ENCODE results near the gene TRMT44. TPM values are rescaled to one million over a fixed set of nuclear protein-coding genes. Genes with fewer than 3 reads are reported as not detected.

TRMT44 gene
- total and polyA plus RNA-seq, 2 of the 13 experiments (the other 11 are each of a cell fraction or from before 2014, with no cell fraction given): 5.8 to 8.6 TPM

DNA sequence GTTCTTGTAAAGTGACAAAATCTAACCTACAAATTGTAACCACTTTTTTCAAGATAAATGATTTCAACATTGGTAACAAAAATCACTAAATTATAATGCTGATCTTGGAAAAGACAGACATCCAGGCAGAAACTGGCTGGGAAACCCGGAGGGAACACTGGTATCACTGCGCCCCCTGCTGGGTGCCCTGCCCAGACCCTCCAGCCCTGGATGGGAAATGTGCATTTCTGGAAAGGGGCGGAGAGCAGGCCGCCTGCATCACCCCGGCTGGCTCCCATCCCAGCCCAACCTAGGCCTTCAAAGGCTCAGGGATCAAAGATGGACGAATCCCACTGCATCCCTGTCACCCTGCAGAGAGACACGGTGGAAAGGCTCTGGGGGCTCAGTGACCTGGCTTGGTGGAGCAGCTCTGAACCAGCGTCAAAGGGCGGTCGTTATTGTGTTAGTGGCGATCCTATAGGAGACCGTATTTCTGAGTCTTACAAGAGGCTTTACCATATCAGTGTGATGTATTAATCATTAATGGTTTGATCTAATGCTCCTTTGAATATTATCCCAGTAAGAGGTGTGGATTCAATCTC, 37.3 kb upstream of the TRMT44 start (continued):
- TF ChIP-seq, protein P1, sequence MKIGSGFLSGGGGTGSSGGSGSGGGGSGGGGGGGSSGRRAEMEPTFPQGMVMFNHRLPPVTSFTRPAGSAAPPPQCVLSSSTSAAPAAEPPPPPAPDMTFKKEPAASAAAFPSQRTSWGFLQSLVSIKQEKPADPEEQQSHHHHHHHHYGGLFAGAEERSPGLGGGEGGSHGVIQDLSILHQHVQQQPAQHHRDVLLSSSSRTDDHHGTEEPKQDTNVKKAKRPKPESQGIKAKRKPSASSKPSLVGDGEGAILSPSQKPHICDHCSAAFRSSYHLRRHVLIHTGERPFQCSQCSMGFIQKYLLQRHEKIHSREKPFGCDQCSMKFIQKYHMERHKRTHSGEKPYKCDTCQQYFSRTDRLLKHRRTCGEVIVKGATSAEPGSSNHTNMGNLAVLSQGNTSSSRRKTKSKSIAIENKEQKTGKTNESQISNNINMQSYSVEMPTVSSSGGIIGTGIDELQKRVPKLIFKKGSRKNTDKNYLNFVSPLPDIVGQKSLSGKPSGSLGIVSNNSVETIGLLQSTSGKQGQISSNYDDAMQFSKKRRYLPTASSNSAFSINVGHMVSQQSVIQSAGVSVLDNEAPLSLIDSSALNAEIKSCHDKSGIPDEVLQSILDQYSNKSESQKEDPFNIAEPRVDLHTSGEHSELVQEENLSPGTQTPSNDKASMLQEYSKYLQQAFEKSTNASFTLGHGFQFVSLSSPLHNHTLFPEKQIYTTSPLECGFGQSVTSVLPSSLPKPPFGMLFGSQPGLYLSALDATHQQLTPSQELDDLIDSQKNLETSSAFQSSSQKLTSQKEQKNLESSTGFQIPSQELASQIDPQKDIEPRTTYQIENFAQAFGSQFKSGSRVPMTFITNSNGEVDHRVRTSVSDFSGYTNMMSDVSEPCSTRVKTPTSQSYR (CRISPR knock-in tag; IDR thresholded peaks at IDR 0.05; ENCODE audit: borderline replicate concordance): no peak
- no peak for TF ChIP-seq MIER2 (CRISPR knock-in tag; IDR thresholded peaks at IDR 0.05)
- TF ChIP-seq, protein P2, sequence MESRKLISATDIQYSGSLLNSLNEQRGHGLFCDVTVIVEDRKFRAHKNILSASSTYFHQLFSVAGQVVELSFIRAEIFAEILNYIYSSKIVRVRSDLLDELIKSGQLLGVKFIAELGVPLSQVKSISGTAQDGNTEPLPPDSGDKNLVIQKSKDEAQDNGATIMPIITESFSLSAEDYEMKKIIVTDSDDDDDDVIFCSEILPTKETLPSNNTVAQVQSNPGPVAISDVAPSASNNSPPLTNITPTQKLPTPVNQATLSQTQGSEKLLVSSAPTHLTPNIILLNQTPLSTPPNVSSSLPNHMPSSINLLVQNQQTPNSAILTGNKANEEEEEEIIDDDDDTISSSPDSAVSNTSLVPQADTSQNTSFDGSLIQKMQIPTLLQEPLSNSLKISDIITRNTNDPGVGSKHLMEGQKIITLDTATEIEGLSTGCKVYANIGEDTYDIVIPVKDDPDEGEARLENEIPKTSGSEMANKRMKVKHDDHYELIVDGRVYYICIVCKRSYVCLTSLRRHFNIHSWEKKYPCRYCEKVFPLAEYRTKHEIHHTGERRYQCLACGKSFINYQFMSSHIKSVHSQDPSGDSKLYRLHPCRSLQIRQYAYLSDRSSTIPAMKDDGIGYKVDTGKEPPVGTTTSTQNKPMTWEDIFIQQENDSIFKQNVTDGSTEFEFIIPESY (CRISPR knock-in tag; IDR thresholded peaks at IDR 0.05): peak; percentile 73
- TF ChIP-seq, protein P3, sequence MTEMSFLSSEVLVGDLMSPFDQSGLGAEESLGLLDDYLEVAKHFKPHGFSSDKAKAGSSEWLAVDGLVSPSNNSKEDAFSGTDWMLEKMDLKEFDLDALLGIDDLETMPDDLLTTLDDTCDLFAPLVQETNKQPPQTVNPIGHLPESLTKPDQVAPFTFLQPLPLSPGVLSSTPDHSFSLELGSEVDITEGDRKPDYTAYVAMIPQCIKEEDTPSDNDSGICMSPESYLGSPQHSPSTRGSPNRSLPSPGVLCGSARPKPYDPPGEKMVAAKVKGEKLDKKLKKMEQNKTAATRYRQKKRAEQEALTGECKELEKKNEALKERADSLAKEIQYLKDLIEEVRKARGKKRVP (CRISPR knock-in tag; IDR thresholded peaks at IDR 0.05): no peak
- no peak for TF ChIP-seq ZNF546 (CRISPR knock-in tag; conservative IDR thresholded peaks at IDR 0.05)
- no peak for TF ChIP-seq ZBTB7B (CRISPR knock-in tag; IDR thresholded peaks at IDR 0.05)
- 0 out of 2 replicates have a peak, but pooled peaks have one; percentile 2 for TF ChIP-seq MAFF (IDR thresholded peaks at IDR 0.05; ENCODE audit: low read depth, low read length)
- no peak for TF ChIP-seq CENPT (CRISPR knock-in tag; IDR thresholded peaks at IDR 0.05; ENCODE audit: low read depth)
- no peak for TF ChIP-seq ZNF572 (CRISPR knock-in tag; IDR thresholded peaks at IDR 0.05)
- no peak for TF ChIP-seq ZNF660 (CRISPR knock-in tag; IDR thresholded peaks at IDR 0.05; ENCODE audit: borderline replicate concordance, low read depth)
- TF ChIP-seq, protein P4, sequence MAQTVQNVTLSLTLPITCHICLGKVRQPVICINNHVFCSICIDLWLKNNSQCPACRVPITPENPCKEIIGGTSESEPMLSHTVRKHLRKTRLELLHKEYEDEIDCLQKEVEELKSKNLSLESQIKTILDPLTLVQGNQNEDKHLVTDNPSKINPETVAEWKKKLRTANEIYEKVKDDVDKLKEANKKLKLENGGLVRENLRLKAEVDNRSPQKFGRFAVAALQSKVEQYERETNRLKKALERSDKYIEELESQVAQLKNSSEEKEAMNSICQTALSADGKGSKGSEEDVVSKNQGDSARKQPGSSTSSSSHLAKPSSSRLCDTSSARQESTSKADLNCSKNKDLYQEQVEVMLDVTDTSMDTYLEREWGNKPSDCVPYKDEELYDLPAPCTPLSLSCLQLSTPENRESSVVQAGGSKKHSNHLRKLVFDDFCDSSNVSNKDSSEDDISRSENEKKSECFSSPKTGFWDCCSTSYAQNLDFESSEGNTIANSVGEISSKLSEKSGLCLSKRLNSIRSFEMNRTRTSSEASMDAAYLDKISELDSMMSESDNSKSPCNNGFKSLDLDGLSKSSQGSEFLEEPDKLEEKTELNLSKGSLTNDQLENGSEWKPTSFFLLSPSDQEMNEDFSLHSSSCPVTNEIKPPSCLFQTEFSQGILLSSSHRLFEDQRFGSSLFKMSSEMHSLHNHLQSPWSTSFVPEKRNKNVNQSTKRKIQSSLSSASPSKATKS (CRISPR knock-in tag; IDR thresholded peaks at IDR 0.05): no peak
- TF ChIP-seq DPF2 (CRISPR knock-in tag; IDR thresholded peaks at IDR 0.05; ENCODE audit: borderline replicate concordance, low read depth): no peak
- no peak for TF ChIP-seq BRD4 (CRISPR knock-in tag; IDR thresholded peaks at IDR 0.05)
- TF ChIP-seq GATA4 (IDR thresholded peaks at IDR 0.05; ENCODE audit: borderline replicate concordance, low read depth): no peak
- TF ChIP-seq, protein P5, sequence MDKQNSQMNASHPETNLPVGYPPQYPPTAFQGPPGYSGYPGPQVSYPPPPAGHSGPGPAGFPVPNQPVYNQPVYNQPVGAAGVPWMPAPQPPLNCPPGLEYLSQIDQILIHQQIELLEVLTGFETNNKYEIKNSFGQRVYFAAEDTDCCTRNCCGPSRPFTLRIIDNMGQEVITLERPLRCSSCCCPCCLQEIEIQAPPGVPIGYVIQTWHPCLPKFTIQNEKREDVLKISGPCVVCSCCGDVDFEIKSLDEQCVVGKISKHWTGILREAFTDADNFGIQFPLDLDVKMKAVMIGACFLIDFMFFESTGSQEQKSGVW (CRISPR knock-in tag; IDR thresholded peaks at IDR 0.05; ENCODE audit: borderline replicate concordance): no peak
- TF ChIP-seq JUNB (CRISPR knock-in tag; IDR thresholded peaks at IDR 0.05; ENCODE audit: borderline replicate concordance): no peak
- no peak for TF ChIP-seq PCBP2 (optimal IDR thresholded peaks at IDR 0.05; ENCODE audit: low read depth, low read length, poor library complexity, severe bottlenecking)
- TF ChIP-seq MAFK (conservative IDR thresholded peaks at IDR 0.05 in 1 of 2, IDR thresholded peaks at IDR 0.05 in 1 of 2; ENCODE audit: low read length in 2 of 2): peak in 1 of 2 experiments; percentile 4; a peak in 1 of 4 replicates
- TF ChIP-seq, protein P6, sequence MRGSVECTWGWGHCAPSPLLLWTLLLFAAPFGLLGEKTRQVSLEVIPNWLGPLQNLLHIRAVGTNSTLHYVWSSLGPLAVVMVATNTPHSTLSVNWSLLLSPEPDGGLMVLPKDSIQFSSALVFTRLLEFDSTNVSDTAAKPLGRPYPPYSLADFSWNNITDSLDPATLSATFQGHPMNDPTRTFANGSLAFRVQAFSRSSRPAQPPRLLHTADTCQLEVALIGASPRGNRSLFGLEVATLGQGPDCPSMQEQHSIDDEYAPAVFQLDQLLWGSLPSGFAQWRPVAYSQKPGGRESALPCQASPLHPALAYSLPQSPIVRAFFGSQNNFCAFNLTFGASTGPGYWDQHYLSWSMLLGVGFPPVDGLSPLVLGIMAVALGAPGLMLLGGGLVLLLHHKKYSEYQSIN (CRISPR knock-in tag; IDR thresholded peaks at IDR 0.05; ENCODE audit: borderline replicate concordance): no peak
